K562 (cell line): Measurements from ENCODE around the gene PRDX3.

ENCODE experiments used
- ARID3B ChIP-seq: fragments of 250-450 bp; sonication (Bioruptor Pico); IDR thresholded peaks from 2 replicates; pipeline ENCODE4 v1.4.0; 2020; ENCODE audit warnings: borderline replicate concordance
- EGR1 ChIP-seq: fragments of 450-650 bp; conservative IDR thresholded peaks from 2 replicates; pipeline ENCODE4 v1.6.1; 2017; ENCODE audit warnings: mild to moderate bottlenecking
- HNRNPK ChIP-seq: fragments of 200-400 bp; formaldehyde crosslinking; IDR thresholded peaks from one replicate; pipeline ENCODE4 v1.6.1; 2018; ENCODE audit warnings: mild to moderate bottlenecking, low read depth, low read length; ENCODE audit not compliant: poor library complexity, severe bottlenecking
- RFX5 ChIP-seq: IDR thresholded peaks from 2 replicates; pipeline ENCODE4 v1.6.1; 2011; ENCODE audit warnings: low read depth, mild to moderate bottlenecking, improper control_type of control experiment, low read length
- XRCC5 ChIP-seq: fragments of 200-400 bp; formaldehyde crosslinking; IDR thresholded peaks from 2 replicates; pipeline ENCODE4 v1.6.1; 2017; ENCODE audit warnings: low read depth, mild to moderate bottlenecking, low read length
- ZNF274 ChIP-seq: IDR thresholded peaks from 2 replicates; pipeline ENCODE4 v1.6.1; 2011; ENCODE audit warnings: low read depth, mild to moderate bottlenecking, low read length, moderate library complexity, borderline replicate concordance
- ZSCAN29 ChIP-seq: fragments of 450-650 bp; IDR thresholded peaks from 2 replicates; pipeline ENCODE4 v1.6.1; 2017

GRCh38 chr10:119205894-119206602, 27.4 kb upstream of the PRDX3 start:
- TF ChIP-seq ZNF274 (no peak), HNRNPK (no peak), ZSCAN29 (no peak), XRCC5 (no peak), RFX5 (no peak), ARID3B (CRISPR knock-in tag) (no peak), EGR1 (no peak)
